Endothelial cell of umbilical vein (primary cell): ENCODE results near the gene NTRK1.

Experiments used
- CTCF ChIP-seq, 2 donors: IDR thresholded peaks; 1 replicate in 1 of 2; 2 replicates in 1 of 2; pipeline ENCODE4 v1.5.1; 2011; ENCODE audit warnings: low read length in 2 of 2, mild to moderate bottlenecking in 2 of 2, moderate library complexity in 2 of 2, control low read depth in 1 of 2, inconsistent platforms in 1 of 2, low read depth in 1 of 2; ENCODE audit not compliant: insufficient read depth in 1 of 2; ENCODE audit errors: extremely low read depth in 1 of 2
- EZH2 ChIP-seq: IDR thresholded peaks from 2 replicates; pipeline ENCODE4 v1.6.1; 2012; ENCODE audit warnings: borderline replicate concordance, low read depth, mild to moderate bottlenecking, moderate library complexity, low read length, inconsistent platforms; ENCODE audit not compliant: severe bottlenecking
- GATA2 ChIP-seq: IDR thresholded peaks from 2 replicates; pipeline ENCODE4 v1.7.0; 2011; ENCODE audit warnings: low read depth, mild to moderate bottlenecking, moderate library complexity, mixed read lengths, low read length; ENCODE audit not compliant: insufficient read length, insufficient read depth
- JUN ChIP-seq: IDR thresholded peaks from 2 replicates; pipeline ENCODE4 v1.6.1; 2011; ENCODE audit warnings: borderline replicate concordance, low read depth; ENCODE audit not compliant: insufficient read length, insufficient read depth
- MYC ChIP-seq: IDR thresholded peaks from one replicate; pipeline ENCODE4 v1.6.1; 2011; ENCODE audit warnings: mild to moderate bottlenecking, low read depth, low read length
- POLR2A ChIP-seq: IDR thresholded peaks from 2 replicates; pipeline ENCODE4 v1.6.1; 2012; ENCODE audit warnings: low read depth, mild to moderate bottlenecking, control low read depth, low read length
- POLR2AphosphoS5 ChIP-seq: IDR thresholded peaks from 2 replicates; pipeline ENCODE4 v1.6.1; 2012; ENCODE audit warnings: low read depth, mild to moderate bottlenecking, control low read depth, low read length, moderate library complexity; ENCODE audit not compliant: insufficient read depth
- TF ChIP-seq, protein P1 (sequence below): IDR thresholded peaks from 2 replicates; pipeline ENCODE4 v1.6.1; 2011; ENCODE audit not compliant: insufficient read depth, insufficient read length

DNA sequence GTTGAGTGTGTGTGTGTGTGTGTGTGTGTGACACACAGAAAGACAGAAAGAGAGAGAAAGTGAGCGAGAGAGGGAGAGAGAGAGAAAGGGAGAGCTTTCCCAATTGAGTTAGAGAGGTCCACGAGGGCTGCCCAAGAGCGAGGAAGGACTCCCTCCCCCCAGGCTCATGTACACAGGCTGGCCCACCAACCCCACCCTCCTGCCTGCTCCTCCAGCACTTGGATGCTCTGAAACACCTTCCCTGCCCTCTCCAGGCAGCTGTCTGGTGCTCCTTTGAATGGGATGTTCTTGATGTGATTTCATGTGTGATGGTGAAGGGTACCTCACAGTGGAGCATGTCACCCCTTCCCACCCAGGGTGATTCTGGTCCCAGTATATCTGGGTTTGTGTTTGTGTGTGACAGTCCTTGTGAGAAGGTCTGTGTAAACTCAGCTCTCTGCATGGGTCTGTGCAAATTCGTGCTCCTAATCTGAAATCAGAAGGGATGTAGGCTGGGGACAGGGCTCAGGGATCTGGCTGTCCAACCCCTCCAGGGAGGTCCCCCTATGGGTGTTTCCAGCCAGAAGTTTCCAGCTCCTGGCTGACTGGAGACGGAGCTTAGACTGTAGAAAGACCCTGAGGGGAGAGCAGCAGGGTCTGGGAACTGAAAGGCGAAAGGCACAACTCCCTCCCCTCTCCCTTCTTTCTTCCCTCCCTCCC lies 26.1 kb downstream of the NTRK1 start:
- TF ChIP-seq POLR2A (no peak), CTCF (IDR thresholded peaks at IDR 0.05; ENCODE audit: extremely low read depth in 1 of 2, insufficient read depth in 1 of 2, low read depth in 1 of 2, low read length in 2 of 2) (no peak), JUN (no peak), EZH2 (no peak), POLR2AphosphoS5 (no peak), GATA2 (no peak), MYC (no peak)
- TF ChIP-seq, protein P1, sequence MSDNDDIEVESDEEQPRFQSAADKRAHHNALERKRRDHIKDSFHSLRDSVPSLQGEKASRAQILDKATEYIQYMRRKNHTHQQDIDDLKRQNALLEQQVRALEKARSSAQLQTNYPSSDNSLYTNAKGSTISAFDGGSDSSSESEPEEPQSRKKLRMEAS: no peak
